Measurements from ENCODE around the gene TBC1D21.

Gene TBC1D21

GRCh38 chr15:73923488-73924164 lies 50.3 kb downstream of the TBC1D21 start:
- H3K4me3 ChIP-seq (replicated peaks in 1 of 2; ENCODE audit: low read depth in 2 of 2, low read length in 2 of 2), result no peak overlapping the region
- no peak for DNase-seq (ENCODE audit: low read depth in 2 of 2)
- no peak for TF ChIP-seq CTCF (IDR thresholded peaks at IDR 0.05; ENCODE audit: low read depth, low read length)

- TF ChIP-seq CTCF (IDR thresholded peaks at IDR 0.05; ENCODE audit: low read depth, low read length), result no peak
- H3K4me3 ChIP-seq (replicated peaks in 1 of 2; ENCODE audit: low read depth in 2 of 2, low read length in 2 of 2), result peak overlapping the region in 1 of 2 donors; percentile 3
- DNase-seq (ENCODE audit: low read depth in 2 of 2), result peak; percentile 90 to 91
These were observed 51.0 kb downstream of the TBC1D21 start for GRCh38 chr15:73924171-73924921.

- no peak for DNase-seq (ENCODE audit: low read depth in 2 of 2)
- TF ChIP-seq CTCF (IDR thresholded peaks at IDR 0.05; ENCODE audit: low read depth, low read length), result no peak
- H3K4me3 ChIP-seq (replicated peaks in 1 of 2; ENCODE audit: low read depth in 2 of 2, low read length in 2 of 2), result peak overlapping the region; percentile 56 to 78
These were observed 52.5 kb downstream of the TBC1D21 start for GRCh38 chr15:73925848-73926218.

- H3K4me3 ChIP-seq (replicated peaks in 1 of 2; ENCODE audit: low read depth in 2 of 2, low read length in 2 of 2), result peak within 1 kb of the TSS; percentile 60 to 78
- no peak for TF ChIP-seq CTCF (IDR thresholded peaks at IDR 0.05; ENCODE audit: low read depth, low read length)
- peak; percentile 90 to 92 for DNase-seq (ENCODE audit: low read depth in 2 of 2)
These were observed 53.0 kb downstream of the TBC1D21 start, which contains the start of gene LOXL1 for GRCh38 chr15:73926219-73927002. LOXL1 (plus strand) TSS chr15:73926462; CDS start chr15:73926784, 322 bp downstream.

GRCh38 chr15:73927003-73927475 lies 53.7 kb downstream of the TBC1D21 start:
- peak overlapping the region; percentile 60 to 78 for H3K4me3 ChIP-seq (replicated peaks in 1 of 2; ENCODE audit: low read depth in 2 of 2, low read length in 2 of 2)
- TF ChIP-seq CTCF (IDR thresholded peaks at IDR 0.05; ENCODE audit: low read depth, low read length), result no peak
- DNase-seq (ENCODE audit: low read depth in 2 of 2), result no peak

- peak overlapping the region; percentile 60 to 78 for H3K4me3 ChIP-seq (replicated peaks in 1 of 2; ENCODE audit: low read depth in 2 of 2, low read length in 2 of 2)
- peak; percentile 48 to 52 for DNase-seq (ENCODE audit: low read depth in 2 of 2)
- peak; percentile 47 for TF ChIP-seq CTCF (IDR thresholded peaks at IDR 0.05; ENCODE audit: low read depth, low read length)
These were observed 54.3 kb downstream of the TBC1D21 start for GRCh38 chr15:73927476-73928240.
